GM18909 (cell line): Measurements from ENCODE around the gene MINDY4.

Source experiments
- ATAC-seq: cut with Tn5 transposase; IDR thresholded peaks from one replicate; pipeline ENCODE4 v1.9.1; 2021; ENCODE audit warnings: mild to moderate bottlenecking; ENCODE audit not compliant: unreplicated experiment, poor library complexity

Gene MINDY4

DNA sequence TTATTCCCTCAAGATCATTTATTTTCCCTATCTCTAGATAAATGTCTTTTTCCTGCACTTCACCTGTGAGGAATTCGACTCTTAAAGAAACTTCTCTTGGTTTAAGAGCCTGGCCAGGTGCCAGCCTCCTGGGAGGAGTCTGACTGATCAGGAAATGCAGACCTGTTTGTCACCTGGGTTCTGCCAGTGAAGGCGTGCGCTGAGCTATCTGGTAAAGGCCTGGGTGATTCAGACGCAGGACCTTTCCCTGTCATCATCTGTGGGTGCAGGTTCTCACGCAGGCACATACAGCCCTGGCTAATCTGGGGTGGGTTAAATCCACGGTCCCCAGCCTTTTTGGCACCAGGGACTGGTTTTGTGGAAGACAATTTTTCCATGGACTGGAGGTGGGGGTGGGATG, 75.2 kb downstream of the MINDY4 start:
- ATAC-seq = no peak

DNA sequence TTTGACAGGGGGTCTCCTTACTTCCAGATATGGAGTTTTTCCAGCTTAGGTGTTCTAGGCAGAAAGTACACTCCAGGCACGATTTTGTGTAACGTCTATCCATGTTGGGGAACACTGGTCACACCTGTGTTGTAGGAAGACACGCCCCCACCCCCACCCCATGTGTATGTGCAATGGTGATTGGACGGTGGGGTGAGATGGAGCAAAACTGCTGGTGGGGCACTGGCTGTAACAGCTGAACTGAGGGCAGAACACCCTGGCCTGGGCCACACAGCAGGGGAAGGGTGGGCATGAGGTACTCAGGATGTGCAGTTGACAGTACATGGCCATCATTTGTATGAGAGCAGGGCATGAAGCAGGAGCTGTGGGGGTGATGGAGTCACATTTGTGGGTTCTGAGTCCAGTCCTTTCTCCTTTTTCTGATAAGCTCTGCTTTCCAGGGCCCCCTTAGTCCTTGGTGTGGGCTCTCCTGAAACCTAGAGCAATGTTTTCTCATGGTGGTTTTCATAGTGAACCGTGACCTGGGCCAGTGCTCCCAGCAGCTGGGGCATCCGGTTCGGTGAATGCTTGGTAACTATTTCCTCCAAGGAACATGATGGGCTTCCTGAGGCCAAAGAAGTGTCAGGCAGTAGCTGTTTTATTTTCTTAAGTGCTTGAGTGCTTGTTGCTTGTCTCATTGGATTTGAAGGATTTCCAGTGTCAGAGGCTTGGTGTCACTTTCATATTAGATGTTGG, 77.1 kb downstream of the MINDY4 start:
- ATAC-seq = no peak

DNA sequence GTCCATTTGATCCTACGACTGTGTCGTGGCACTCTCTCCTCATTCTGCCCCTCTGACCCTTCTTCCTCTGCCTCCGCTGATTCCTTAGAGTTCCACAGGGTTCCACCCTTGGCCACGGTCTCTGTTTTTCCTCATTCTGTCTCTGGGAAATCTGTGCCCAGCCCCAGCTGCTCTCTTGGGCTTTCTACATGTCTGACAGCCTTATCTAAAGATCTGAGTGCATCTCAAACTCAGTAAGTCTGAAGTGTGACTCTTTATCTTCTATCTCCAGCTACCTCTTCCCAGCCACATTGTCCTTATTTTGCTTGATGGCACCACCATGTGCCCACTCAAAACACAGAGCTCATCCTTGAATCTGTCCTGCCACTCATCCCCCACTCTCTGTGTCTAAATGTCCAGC, 78.3 kb downstream of the MINDY4 start:
- no peak for ATAC-seq

- no peak for ATAC-seq
Measured at GRCh38 chr7:30850426-30850825, 79.2 kb downstream of the MINDY4 start.

GRCh38 chr7:30851651-30852307, 80.6 kb downstream of the MINDY4 start:
- ATAC-seq = no peak

DNA sequence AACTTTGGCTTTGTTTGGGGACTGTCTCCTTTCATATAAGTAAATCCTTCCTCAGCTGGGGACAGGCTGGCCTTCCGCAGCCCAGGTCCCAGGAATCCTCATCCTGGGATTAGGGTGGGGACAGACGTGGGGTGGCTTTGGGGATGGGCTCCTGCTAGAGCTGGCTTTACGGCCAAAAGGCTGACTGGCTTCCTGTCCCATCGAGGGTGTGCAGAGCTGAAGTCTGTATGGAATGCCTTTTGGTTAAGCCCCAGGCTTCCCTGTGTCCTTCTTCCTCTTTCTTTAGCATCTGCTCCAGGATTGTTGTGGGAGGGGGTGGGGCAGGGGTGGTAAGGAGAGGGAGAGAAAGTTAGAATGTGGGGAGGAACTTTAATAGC, 81.1 kb downstream of the MINDY4 start:
- no peak for ATAC-seq

DNA sequence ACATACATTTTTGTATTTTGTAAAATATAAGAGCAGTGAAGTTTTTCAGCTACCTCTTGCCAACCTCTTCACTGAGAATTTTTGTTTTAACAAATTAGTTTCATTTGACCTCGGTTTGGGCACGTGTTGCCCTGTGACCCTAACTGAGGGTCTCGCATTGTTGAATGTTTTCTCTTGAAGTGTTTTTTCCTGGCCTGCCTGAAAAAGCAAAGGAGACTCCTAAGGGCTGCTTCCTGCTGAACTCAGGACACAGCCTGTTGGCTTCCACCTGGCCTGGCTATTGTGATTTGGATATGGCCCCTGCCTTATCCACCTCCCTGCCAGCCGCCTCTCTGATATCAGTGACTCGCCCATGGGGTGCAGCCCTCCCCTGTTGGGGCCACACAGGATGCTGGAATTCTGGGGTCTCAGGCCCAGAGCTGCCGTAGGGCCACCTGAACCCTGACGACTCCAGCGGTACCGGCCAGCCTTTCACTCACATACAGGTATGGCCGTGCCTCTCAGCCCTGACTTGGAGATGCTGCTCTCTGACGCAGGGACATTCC, 81.6 kb downstream of the MINDY4 start:
- ATAC-seq = no peak

DNA sequence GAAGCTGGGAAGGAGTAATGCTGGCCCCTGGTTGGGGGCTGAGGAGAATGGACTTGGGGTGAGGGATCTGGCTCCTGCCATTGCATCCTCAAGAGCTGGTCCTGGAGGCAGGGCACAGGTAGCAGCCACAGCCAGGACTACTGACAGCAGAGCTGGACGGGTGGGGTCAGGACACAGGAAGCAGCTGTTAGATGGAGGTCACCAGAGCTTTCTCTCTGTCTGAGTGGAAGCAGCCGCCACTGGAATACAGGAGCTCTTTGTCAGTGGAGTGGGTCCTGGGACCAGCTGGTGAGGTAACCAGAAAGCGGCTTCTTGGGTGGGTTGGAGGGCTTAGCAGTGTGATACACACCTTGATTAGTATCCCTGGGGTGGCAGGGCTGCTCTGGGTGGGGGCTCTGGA, 82.4 kb downstream of the MINDY4 start:
- no peak for ATAC-seq

DNA sequence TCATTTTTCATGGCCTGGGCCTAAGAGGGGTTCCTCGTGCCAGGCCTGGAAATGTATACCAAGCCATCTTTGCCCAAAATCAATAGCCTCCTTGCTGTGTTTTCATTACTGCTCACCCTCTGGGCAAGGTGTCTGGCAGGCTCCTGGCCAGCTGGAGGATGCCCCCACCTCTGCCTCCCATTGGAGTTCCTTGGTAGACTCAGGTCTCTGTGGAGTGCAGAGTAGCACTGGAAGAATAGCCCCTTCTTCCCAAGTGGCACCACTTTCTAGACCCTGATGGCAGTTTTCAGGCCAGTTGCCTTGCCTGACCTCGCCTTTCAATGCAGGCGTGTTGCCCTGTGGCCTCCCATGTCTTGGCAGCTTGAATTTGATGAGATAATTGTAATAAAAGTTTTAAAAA, 84.7 kb downstream of the MINDY4 start:
- no peak for ATAC-seq

DNA sequence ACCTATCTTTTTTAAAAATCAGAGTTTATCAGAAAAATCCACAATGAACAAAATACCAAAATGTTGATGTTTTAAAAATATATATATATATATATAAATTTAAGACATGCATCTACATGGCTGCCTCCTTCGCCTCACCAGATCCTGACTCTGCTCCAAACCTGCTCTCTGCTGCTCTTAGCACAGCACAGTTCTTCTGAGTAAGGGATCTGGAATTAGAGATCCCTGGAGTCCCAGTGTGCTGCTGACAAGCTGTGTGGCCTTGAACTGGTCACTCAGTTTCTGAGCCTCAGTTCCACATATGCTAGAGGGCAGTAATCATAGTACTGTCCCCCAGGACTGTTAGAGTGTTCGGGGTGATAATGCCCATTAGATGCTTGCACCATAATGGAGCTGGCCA, 87.4 kb downstream of the MINDY4 start:
- ATAC-seq = no peak

DNA sequence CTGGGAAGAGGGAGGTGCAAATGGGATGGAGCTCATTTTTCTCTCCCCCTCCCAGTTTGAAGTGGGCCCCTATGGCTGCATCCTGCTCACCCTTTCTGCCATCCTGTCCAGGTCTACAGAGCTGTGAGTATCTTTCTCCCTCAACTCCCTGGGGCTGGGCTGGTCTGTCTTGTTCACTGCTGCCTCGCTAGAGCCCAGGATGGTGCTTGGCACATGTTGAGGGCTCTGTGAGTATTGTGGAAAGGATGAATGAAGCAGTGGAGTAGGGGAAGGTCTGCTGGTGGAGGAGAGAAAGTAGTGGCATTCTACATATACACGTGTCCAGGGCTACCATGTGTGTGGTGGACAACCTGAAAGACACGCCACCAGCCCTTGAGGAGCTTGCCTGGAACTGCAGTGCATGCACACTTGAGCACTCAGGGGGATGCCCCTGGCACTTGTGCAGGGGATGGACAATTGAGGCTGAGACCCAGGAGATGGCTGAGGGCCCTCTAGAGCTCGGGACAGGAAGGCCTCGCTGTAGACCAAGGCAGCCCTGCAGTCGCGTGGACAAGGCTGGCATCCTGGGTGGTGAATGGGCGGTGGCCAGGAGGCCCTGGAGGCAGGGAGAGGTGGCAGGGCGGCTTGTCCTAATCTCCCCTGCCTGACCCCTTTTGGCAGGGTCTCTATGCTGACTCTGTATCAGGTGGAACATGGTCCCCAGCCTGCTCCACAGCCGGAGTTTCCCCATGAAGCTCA, 88.2 kb downstream of the MINDY4 start:
- ATAC-seq = no peak

GRCh38 chr7:30859940-30860496, 88.8 kb downstream of the MINDY4 start:
- ATAC-seq = no peak

DNA sequence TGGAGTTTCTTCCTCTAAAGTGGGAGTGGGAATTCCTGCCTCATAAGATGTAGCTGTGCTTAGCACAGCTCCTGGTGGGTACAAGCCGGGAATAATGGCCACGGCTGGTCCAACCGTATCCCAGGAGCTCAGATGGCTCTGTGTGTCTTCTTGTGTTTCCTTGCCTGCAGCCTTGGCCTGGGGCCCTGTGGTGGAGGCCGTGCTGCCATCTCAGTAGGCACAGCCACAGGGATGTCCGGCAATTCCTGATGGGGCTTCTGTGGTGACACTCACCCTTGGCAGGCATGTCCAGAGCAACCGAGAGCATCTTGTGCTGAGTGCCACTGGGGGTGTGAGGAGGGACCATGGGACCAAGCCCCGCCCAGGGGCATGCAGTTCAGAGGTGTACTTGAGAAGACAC, 90.4 kb downstream of the MINDY4 start:
- ATAC-seq = no peak

- ATAC-seq = no peak
Measured at GRCh38 chr7:30862995-30863705, 91.9 kb downstream of the MINDY4 start.

DNA sequence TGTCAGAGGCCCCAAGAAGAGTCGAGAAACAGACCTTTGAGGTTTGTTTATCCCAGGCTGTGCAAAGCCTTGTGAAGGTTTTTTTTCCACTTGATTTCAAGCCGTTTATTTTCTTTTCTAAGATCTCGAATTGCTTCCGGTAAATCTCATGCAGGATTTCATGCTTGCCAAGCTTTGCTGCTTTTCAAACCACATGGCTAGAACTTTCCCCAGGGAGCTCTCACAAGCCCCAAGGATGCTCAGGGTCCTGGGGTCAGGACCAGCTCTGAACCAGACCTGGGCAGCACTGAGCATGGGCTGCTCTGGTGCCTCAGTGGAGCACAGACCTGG, 92.5 kb downstream of the MINDY4 start:
- ATAC-seq = no peak

GRCh38 chr7:30864101-30864500, 92.9 kb downstream of the MINDY4 start:
- no peak for ATAC-seq

GRCh38 chr7:30865076-30865475, 93.9 kb downstream of the MINDY4 start:
- ATAC-seq = no peak

DNA sequence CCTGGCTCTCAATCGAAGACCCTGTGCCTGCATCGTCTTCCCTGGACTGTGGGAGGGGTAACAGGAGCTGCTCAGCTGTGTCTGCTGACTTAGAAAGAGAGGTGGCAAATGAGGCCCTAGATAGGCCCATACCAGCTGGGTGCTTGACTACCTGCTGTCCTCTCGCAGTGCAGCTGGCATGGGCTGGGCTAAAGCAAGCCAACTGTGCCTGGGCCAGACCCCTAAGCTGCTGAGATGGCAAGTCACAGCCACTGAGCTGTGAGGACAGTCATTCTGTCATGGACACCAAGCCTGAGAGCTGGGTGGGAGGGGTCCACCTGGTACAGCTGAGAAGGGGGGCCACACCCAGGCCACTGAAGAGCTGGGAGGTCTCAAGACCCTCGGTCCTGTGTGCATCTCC, 94.6 kb downstream of the MINDY4 start:
- no peak for ATAC-seq

DNA sequence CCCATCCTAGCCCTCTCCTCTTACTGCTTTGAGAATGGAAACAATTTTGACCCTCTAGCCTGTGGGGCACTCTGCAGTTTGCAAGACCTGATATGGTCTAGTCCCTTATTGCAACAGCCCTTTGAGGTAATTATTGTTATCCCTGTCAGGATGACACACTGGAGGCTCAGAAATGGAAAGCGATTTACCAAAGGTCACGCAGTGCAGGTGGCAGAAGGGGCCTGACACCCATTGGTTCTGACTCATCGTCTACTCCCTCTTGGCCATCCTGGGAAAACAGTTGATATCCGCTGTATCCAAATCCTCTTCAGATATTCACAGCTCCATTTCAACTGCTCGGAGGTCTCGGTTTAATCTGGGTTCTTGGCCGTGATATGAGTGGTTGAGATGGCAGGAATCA, 95.7 kb downstream of the MINDY4 start:
- no peak for ATAC-seq

GRCh38 chr7:30867483-30867882, 96.3 kb downstream of the MINDY4 start:
- ATAC-seq = no peak
